Neutrophil (primary cell): ENCODE measurements around the gene NENF.

ENCODE experiments used
- H3K27ac ChIP-seq: fragments of 200-600 bp; sonication (generic); 2 replicates; pipeline ENCODE4 v1.5.1; 2016; ENCODE audit warnings: mild to moderate bottlenecking, moderate library complexity
- H3K27me3 ChIP-seq: fragments of 200-600 bp; sonication (generic); 2 replicates; pipeline ENCODE4 v1.6.0; 2016; ENCODE audit warnings: mild to moderate bottlenecking
- H3K36me3 ChIP-seq: fragments of 200-600 bp; sonication (generic); 2 replicates; pipeline ENCODE4 v1.5.1; 2017
- H3K4me1 ChIP-seq, 2 experiments: fragments of 200-600 bp in 1 of 2; sonication (generic) in 1 of 2; 1 replicate in 1 of 2; 2 replicates in 1 of 2; pipeline versions ENCODE4 v1.5.1 to v1.6.1; 2013 to 2016; ENCODE audit warnings: low read depth in 1 of 2, low read length in 1 of 2, mild to moderate bottlenecking in 1 of 2, moderate library complexity in 1 of 2; ENCODE audit not compliant: control insufficient read depth in 1 of 2, insufficient read depth in 1 of 2
- H3K4me3 ChIP-seq, 2 experiments: fragments of 200-600 bp in 1 of 2; sonication (generic) in 1 of 2; 1 replicate in 1 of 2; 2 replicates in 1 of 2; pipeline ENCODE4 v1.5.1; 2013 to 2016; ENCODE audit warnings: low read depth in 1 of 2, low read length in 1 of 2, mild to moderate bottlenecking in 1 of 2, moderate library complexity in 1 of 2
- H3K9me3 ChIP-seq: fragments of 200-600 bp; sonication (generic); 2 replicates; pipeline ENCODE4 v1.5.1; 2016
- TF ChIP-seq, protein P1 (sequence below): fragments of 200-600 bp; sonication (generic); IDR thresholded peaks from 2 replicates; pipeline ENCODE4 v1.5.1; 2016; ENCODE audit warnings: antibody characterized with exemption

NENF gene

DNA sequence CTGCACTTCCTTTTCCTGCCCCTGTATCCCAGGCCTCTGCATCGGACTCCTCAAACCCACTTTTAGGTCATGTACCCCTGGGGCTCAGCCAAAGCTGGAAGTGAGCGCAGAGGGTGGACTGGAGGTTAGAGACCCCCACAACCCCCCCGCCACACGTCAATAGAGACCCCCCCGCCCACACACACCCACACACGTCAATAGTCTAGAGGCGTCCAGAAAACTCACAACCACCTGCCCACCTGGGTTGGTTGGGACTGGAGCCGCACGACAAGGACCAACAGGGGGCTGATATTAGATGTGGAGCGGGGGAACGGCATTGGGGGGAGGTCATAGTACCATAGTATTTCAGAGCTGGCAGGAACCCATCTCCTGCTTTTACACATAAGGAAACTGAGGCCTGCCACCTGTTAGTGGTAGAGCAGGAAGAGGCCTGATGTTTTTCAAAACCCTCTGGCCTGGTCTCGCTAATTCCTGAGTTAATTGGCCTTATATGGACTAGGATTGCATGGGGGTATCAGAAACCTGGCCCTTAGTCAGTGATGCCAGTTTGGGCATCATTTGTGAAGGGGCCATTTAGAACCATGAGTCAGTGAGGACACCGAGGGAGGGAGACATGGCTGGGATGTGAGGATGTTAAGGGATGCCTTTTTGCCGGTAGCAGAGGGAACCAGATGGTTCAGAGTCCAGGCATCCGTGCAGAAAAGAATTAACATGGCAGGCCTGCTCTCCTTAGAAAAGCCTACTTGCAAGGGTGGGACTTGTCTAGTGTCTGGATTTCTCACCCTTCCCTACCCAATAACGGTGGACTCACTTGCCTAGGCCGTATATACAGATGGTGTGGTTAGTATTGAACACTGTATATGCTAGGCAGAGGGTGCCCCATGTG lies 1.1 kb downstream of the NENF start:
- Histone ChIP-seq H3K4me1 (peaks cover 3 to 9% of the 10 kb centered on the region in 2 experiments), H3K9me3 (no peaks in the 10 kb centered on the region), H3K36me3 (no peaks in the 10 kb centered on the region), H3K27me3 (peaks cover 8% of the 10 kb centered on the region), H3K27ac (no peak overlapping the region), H3K4me3 (no peak overlapping the region)
- TF ChIP-seq, protein P1, sequence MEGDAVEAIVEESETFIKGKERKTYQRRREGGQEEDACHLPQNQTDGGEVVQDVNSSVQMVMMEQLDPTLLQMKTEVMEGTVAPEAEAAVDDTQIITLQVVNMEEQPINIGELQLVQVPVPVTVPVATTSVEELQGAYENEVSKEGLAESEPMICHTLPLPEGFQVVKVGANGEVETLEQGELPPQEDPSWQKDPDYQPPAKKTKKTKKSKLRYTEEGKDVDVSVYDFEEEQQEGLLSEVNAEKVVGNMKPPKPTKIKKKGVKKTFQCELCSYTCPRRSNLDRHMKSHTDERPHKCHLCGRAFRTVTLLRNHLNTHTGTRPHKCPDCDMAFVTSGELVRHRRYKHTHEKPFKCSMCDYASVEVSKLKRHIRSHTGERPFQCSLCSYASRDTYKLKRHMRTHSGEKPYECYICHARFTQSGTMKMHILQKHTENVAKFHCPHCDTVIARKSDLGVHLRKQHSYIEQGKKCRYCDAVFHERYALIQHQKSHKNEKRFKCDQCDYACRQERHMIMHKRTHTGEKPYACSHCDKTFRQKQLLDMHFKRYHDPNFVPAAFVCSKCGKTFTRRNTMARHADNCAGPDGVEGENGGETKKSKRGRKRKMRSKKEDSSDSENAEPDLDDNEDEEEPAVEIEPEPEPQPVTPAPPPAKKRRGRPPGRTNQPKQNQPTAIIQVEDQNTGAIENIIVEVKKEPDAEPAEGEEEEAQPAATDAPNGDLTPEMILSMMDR = no peak

DNA sequence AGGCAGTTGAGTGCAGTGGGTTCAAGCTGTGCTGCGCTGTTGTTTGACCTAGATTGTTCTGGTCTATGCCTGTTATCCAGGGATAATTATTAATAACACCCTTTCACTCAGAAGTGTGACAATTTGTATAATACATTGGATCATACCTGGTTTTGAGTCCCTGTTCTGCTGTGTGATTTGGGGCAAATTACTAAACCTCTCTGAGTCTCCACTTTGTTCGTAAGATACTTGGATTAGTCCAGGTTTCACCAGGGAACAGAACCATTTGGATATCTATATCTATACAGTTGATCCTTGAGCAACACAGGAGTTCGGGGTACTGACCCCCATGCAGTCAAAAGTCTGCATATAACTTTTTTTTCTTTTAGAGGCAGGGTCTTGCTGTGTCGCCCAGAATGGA lies 2.3 kb downstream of the NENF start:
- H3K4me1 ChIP-seq = peaks cover 3 to 9% of the 10 kb centered on the region in 2 experiments
- peaks cover 8% of the 10 kb centered on the region for H3K27me3 ChIP-seq
- TF ChIP-seq, protein P1 = no peak
- no peaks in the 10 kb centered on the region for H3K36me3 ChIP-seq
- no peaks in the 10 kb centered on the region for H3K9me3 ChIP-seq
- H3K4me3 ChIP-seq = no peak overlapping the region
- H3K27ac ChIP-seq = no peak overlapping the region

DNA sequence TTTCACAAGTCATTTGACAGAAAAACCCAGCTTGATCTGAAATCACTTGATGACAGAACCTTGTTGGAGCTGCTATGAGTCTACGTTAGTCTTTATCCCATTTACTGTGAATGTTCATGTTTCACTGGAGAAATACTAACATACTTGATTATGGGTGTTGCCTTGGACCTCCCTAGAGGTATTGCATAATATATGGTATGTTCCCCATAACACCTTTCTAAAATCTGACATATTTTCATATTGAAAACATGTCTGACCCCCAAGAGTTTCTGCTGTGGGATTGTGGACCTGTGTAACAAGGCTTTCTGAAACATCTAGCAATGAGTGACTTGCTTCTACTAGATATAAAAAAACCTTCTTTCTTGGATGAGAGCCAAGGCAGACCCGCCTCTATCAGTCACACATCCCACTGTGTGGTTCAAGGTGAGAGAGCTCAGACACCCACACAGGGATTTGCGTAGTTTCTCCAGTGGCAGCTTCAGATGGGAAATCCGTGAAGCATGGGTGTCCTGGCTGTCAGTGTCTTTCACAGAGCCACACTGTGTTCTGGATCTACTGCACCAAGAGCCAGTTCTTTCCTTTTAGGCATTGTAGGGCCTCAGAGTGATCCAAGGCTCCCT lies 4.6 kb downstream of the NENF start:
- Histone ChIP-seq H3K4me1 (peaks cover 3 to 9% of the 10 kb centered on the region in 2 experiments), H3K4me3 (no peak overlapping the region), H3K36me3 (no peaks in the 10 kb centered on the region), H3K27ac (no peak overlapping the region), H3K9me3 (no peaks in the 10 kb centered on the region), H3K27me3 (peaks cover 8% of the 10 kb centered on the region)
- TF ChIP-seq, protein P1 = no peak

DNA sequence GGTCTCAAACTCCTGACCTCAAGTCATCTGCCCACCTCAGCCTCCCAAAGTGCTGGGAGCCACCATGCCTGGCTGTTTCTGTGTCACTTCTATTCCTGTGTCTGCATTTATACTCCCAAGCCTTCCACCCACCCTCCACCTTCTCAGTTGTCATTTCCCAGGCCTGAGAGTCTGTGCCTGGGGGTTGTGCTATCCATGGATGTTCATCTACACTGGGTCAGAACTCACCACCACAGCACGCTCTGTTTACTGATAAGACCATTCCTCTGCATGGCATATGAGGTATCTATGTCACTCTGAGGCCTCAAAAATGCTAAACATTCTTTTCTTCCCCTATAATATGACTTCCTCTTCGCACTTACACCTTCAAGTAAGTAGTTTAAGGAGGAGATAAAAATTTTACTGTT lies 6.1 kb downstream of the NENF start:
- Histone ChIP-seq H3K4me1 (no peaks in the 10 kb centered on the region), H3K27me3 (no peaks in the 10 kb centered on the region), H3K4me3 (no peak overlapping the region), H3K9me3 (no peaks in the 10 kb centered on the region), H3K36me3 (no peaks in the 10 kb centered on the region), H3K27ac (no peak overlapping the region)
- TF ChIP-seq, protein P1 = no peak

DNA sequence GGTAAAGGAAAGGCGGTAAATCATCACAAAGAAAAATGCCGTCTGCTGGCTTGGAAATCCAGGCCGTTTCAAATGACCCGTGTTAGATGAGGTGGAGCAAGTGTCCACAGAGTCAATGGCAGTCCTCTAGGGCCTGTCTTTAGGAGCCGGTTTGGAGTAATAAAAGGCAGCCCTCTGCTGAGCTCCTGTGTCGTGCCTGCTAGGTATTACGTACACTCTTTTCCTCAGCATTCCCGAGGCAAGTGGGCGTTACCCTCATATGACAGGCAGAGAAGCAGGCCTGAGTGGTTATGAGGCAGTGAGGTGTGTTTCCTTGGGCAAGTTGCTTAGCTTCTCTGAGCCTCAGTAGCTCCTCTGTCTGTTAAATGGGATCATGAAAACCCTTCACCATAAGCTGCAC lies 7.7 kb downstream of the NENF start:
- no peak overlapping the region for H3K27ac ChIP-seq
- H3K9me3 ChIP-seq = no peaks in the 10 kb centered on the region
- H3K36me3 ChIP-seq = no peaks in the 10 kb centered on the region
- H3K4me1 ChIP-seq = no peaks in the 10 kb centered on the region
- no peaks in the 10 kb centered on the region for H3K27me3 ChIP-seq
- no peak overlapping the region for H3K4me3 ChIP-seq
- TF ChIP-seq, protein P1 = no peak
